HEK293 (cell line): ENCODE results near the gene CORO1C.

ENCODE experiments used
- CTCF ChIA-PET: fragments of 350-600 bp; formaldehyde crosslinking; extraction: SDS; loops from one replicate; lab custom pipeline; 2021; ENCODE audit warnings: antibody characterized with exemption; lab: Yijun Ruan, JAX
- POLR2A ChIA-PET: fragments of 300-600 bp; formaldehyde crosslinking; extraction: SDS; loops from one replicate; lab custom pipeline; 2020; ENCODE audit warnings: antibody characterized with exemption, inconsistent platforms; lab: Yijun Ruan, JAX
- H3K27ac ChIP-seq: fragments of 200-500 bp; sonication (Bioruptor generic); 2 replicates; pipeline ENCODE4 v1.5.1; 2014; ENCODE audit warnings: low read depth, low read length, control low read depth, inconsistent platforms; ENCODE audit errors: extremely low read depth
- H3K36me3 ChIP-seq, 2 experiments: fragments of 200-500 bp in 1 of 2; sonication (Bioruptor generic) in 1 of 2; 1 replicate in 1 of 2; 2 replicates in 1 of 2; pipeline ENCODE4 v1.5.1; 2014 to 2017; ENCODE audit warnings: inconsistent platforms in 2 of 2, low read length in 2 of 2; ENCODE audit not compliant: control insufficient read depth in 2 of 2, insufficient read depth in 1 of 2
- H3K4me1 ChIP-seq: fragments of 200-500 bp; sonication (Bioruptor generic); 2 replicates; pipeline ENCODE4 v1.5.1; 2014; ENCODE audit warnings: mild to moderate bottlenecking, low read length, inconsistent platforms; ENCODE audit not compliant: control insufficient read depth, insufficient read depth
- H3K4me3 ChIP-seq: 2 replicates; pipeline ENCODE4 v1.5.1; 2011; ENCODE audit warnings: low read depth, mild to moderate bottlenecking, control low read depth, low read length, moderate library complexity
- H3K9me3 ChIP-seq: fragments of 200-500 bp; sonication (Bioruptor generic); 2 replicates; pipeline ENCODE4 v1.5.1; 2014; ENCODE audit warnings: low read depth, low read length, inconsistent platforms; ENCODE audit not compliant: control insufficient read depth, insufficient read depth
- GFI1B ChIP-seq: fragments of 450-650 bp; formaldehyde crosslinking; IDR thresholded peaks from 2 replicates; pipeline ENCODE4 v1.5.1; 2016; ENCODE audit warnings: missing biosample characterization, missing genetic modification characterization
- GLIS2 ChIP-seq: fragments of 450-650 bp; formaldehyde crosslinking; IDR thresholded peaks from 2 replicates; pipeline ENCODE4 v1.5.1; 2016; ENCODE audit warnings: missing biosample characterization, missing genetic modification characterization
- KLF9 ChIP-seq: fragments of 450-650 bp; formaldehyde crosslinking; IDR thresholded peaks from 2 replicates; pipeline ENCODE4 v1.5.1; 2016; ENCODE audit warnings: missing biosample characterization, missing genetic modification characterization, low read depth
- PRDM1 ChIP-seq: fragments of 450-650 bp; formaldehyde crosslinking; IDR thresholded peaks from 2 replicates; pipeline ENCODE4; 2016; ENCODE audit warnings: missing biosample characterization, missing genetic modification characterization
- ZBTB17 ChIP-seq: fragments of 450-650 bp; formaldehyde crosslinking; IDR thresholded peaks from 2 replicates; pipeline ENCODE4 v1.5.1; 2016; ENCODE audit warnings: missing biosample characterization, missing genetic modification characterization
- ZEB2 ChIP-seq: fragments of 450-650 bp; formaldehyde crosslinking; IDR thresholded peaks from 2 replicates; pipeline ENCODE4 v1.5.1; 2016; ENCODE audit warnings: missing biosample characterization, missing genetic modification characterization
- ZIC2 ChIP-seq: fragments of 450-650 bp; formaldehyde crosslinking; IDR thresholded peaks from 2 replicates; pipeline ENCODE4 v1.5.1; 2016; ENCODE audit warnings: missing biosample characterization, missing genetic modification characterization
- ZNF23 ChIP-seq: fragments of 450-650 bp; formaldehyde crosslinking; IDR thresholded peaks from 2 replicates; pipeline ENCODE4 v1.5.1; 2016; ENCODE audit warnings: missing biosample characterization, missing genetic modification characterization, borderline replicate concordance
- ZNF248 ChIP-seq: fragments of 450-650 bp; formaldehyde crosslinking; IDR thresholded peaks from 2 replicates; pipeline ENCODE4 v1.5.1; 2017; ENCODE audit warnings: missing biosample characterization, missing genetic modification characterization
- ZNF544 ChIP-seq: fragments of 450-650 bp; formaldehyde crosslinking; IDR thresholded peaks from 2 replicates; pipeline ENCODE4 v1.5.0; 2017; ENCODE audit warnings: missing biosample characterization, missing genetic modification characterization
- ZNF585B ChIP-seq: fragments of 450-650 bp; formaldehyde crosslinking; IDR thresholded peaks from 2 replicates; pipeline ENCODE4 v1.5.1; 2016; ENCODE audit warnings: missing biosample characterization, missing genetic modification characterization
- ZNF600 ChIP-seq: fragments of 450-650 bp; formaldehyde crosslinking; IDR thresholded peaks from 2 replicates; pipeline ENCODE4 v1.5.1; 2016; ENCODE audit warnings: missing biosample characterization, missing genetic modification characterization
- ZNF610 ChIP-seq: fragments of 450-650 bp; formaldehyde crosslinking; IDR thresholded peaks from 2 replicates; pipeline ENCODE4 v1.5.1; 2016; ENCODE audit warnings: missing biosample characterization, missing genetic modification characterization, borderline replicate concordance
- ZNF776 ChIP-seq: fragments of 450-650 bp; formaldehyde crosslinking; IDR thresholded peaks from 2 replicates; pipeline ENCODE4 v1.5.0; 2017; ENCODE audit warnings: missing biosample characterization, missing genetic modification characterization, borderline replicate concordance
- ZSCAN16 ChIP-seq: fragments of 450-650 bp; formaldehyde crosslinking; IDR thresholded peaks from 2 replicates; pipeline ENCODE4 v1.5.1; 2016; ENCODE audit warnings: missing biosample characterization, missing genetic modification characterization
- TF ChIP-seq, protein P1 (sequence below): fragments of 450-650 bp; formaldehyde crosslinking; IDR thresholded peaks from 2 replicates; pipeline ENCODE4 v1.5.1; 2016; ENCODE audit warnings: missing biosample characterization, missing genetic modification characterization, borderline replicate concordance
- TF ChIP-seq, protein P2 (sequence below): fragments of 450-650 bp; formaldehyde crosslinking; IDR thresholded peaks from 2 replicates; pipeline ENCODE4 v1.5.1; 2017; ENCODE audit warnings: missing biosample characterization, missing genetic modification characterization
- TF ChIP-seq, protein P3 (sequence below): fragments of 450-650 bp; formaldehyde crosslinking; IDR thresholded peaks from 2 replicates; pipeline ENCODE4 v1.5.1; 2017; ENCODE audit warnings: missing biosample characterization, missing genetic modification characterization
- TF ChIP-seq, protein P4 (sequence below): fragments of 450-650 bp; formaldehyde crosslinking; IDR thresholded peaks from 2 replicates; pipeline ENCODE4; 2016; ENCODE audit warnings: missing biosample characterization, missing genetic modification characterization
- TF ChIP-seq, protein P5 (sequence below): fragments of 450-650 bp; formaldehyde crosslinking; IDR thresholded peaks from 2 replicates; pipeline ENCODE4 v1.5.1; 2016; ENCODE audit warnings: missing biosample characterization, missing genetic modification characterization
- TF ChIP-seq, protein P6 (sequence below): fragments of 450-650 bp; formaldehyde crosslinking; IDR thresholded peaks from 2 replicates; pipeline ENCODE4 v1.5.1; 2016; ENCODE audit warnings: missing biosample characterization, missing genetic modification characterization
- TF ChIP-seq, protein P7 (sequence below): fragments of 450-650 bp; formaldehyde crosslinking; IDR thresholded peaks from 2 replicates; pipeline ENCODE4 v1.5.1; 2016; ENCODE audit warnings: missing biosample characterization, missing genetic modification characterization

CORO1C gene

DNA sequence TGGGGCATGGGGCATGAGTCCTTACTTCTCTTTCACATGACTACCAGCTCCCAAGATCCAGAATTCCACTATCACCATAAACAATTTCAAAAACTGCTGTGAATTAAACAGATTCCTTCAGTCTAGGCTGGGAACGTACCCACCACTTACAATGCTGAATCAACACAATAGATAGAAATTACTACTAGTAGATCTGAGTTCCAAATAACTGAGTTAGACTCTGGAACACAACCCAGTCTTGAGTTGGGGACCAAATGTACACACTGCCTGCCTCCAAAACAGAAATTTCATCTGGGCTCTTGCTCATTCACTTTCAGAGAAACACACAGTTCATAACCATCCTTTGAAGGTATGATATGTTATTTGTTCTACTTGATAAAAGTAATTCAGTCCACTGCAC is 8.9 kb downstream of the CORO1C start:
- Histone ChIP-seq H3K4me1 (peaks cover 39% of the 10 kb centered on the region), H3K4me3 (no peak overlapping the region)
- POLR2A ChIA-PET = interaction anchor here (1.0 to 1.2 kb wide), 2 partner anchors 8 to 32 kb away, joined by 3 read pairs; no protein-coding TSS in a partner anchor

DNA sequence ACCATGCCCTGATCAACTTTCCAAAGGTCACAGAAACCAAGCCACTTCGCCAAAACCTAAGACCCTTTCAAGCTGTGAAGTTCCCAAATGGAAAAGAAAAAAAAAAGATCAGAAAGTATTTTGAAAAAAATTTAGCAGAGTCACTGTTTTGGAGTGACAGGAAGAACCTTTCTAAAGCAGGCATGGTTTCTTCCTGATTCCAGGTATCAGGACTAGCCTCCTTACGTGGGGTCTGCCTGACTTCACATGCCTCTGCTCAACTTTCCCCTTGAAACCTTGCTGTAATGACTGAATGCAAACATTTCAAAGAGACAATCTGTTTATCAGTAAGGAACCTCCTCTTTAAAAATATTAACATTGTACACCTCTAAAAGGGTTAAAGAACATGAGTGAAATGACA is 9.5 kb downstream of the CORO1C start:
- Histone ChIP-seq H3K4me1 (peaks cover 36% of the 10 kb centered on the region), H3K27ac (no peak overlapping the region), H3K36me3 (no peaks in the 10 kb centered on the region), H3K9me3 (no peaks in the 10 kb centered on the region), H3K4me3 (no peak overlapping the region)
- CTCF ChIA-PET = interaction anchor here (1.1 to 1.7 kb wide), 3 partner anchors 8 to 83 kb away, joined by 4 to 5 read pairs (median 4); no protein-coding TSS in a partner anchor
- POLR2A ChIA-PET = interaction anchor here (0.8 to 1.2 kb wide), 2 partner anchors 8 kb away, joined by 3 read pairs; no protein-coding TSS in a partner anchor
- TF ChIP-seq, protein P1, sequence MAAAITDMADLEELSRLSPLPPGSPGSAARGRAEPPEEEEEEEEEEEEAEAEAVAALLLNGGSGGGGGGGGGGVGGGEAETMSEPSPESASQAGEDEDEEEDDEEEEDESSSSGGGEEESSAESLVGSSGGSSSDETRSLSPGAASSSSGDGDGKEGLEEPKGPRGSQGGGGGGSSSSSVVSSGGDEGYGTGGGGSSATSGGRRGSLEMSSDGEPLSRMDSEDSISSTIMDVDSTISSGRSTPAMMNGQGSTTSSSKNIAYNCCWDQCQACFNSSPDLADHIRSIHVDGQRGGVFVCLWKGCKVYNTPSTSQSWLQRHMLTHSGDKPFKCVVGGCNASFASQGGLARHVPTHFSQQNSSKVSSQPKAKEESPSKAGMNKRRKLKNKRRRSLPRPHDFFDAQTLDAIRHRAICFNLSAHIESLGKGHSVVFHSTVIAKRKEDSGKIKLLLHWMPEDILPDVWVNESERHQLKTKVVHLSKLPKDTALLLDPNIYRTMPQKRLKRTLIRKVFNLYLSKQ (tag by site-specific recombination) = no peak
- TF ChIP-seq, protein P2, sequence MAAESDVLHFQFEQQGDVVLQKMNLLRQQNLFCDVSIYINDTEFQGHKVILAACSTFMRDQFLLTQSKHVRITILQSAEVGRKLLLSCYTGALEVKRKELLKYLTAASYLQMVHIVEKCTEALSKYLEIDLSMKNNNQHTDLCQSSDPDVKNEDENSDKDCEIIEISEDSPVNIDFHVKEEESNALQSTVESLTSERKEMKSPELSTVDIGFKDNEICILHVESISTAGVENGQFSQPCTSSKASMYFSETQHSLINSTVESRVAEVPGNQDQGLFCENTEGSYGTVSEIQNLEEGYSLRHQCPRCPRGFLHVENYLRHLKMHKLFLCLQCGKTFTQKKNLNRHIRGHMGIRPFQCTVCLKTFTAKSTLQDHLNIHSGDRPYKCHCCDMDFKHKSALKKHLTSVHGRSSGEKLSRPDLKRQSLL (tag by site-specific recombination) = no peak
- TF ChIP-seq ZNF23 (tag by site-specific recombination) = no peak
- no peak for TF ChIP-seq ZNF610 (tag by site-specific recombination)
- no peak for TF ChIP-seq ZNF248 (tag by site-specific recombination)
- no peak for TF ChIP-seq GFI1B (tag by site-specific recombination)
- TF ChIP-seq, protein P3, sequence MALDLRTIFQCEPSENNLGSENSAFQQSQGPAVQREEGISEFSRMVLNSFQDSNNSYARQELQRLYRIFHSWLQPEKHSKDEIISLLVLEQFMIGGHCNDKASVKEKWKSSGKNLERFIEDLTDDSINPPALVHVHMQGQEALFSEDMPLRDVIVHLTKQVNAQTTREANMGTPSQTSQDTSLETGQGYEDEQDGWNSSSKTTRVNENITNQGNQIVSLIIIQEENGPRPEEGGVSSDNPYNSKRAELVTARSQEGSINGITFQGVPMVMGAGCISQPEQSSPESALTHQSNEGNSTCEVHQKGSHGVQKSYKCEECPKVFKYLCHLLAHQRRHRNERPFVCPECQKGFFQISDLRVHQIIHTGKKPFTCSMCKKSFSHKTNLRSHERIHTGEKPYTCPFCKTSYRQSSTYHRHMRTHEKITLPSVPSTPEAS (tag by site-specific recombination) = no peak
- no peak for TF ChIP-seq KLF9 (tag by site-specific recombination)
- TF ChIP-seq ZSCAN16 = no peak
- TF ChIP-seq ZNF776 = no peak
- TF ChIP-seq ZIC2 = no peak
- no peak for TF ChIP-seq ZNF585B (tag by site-specific recombination)
- no peak for TF ChIP-seq ZNF544 (tag by site-specific recombination)

More for the DNA sequence above, 8.9 kb downstream of the CORO1C start:
- Histone ChIP-seq H3K36me3 (no peaks in the 10 kb centered on the region), H3K9me3 (no peaks in the 10 kb centered on the region), H3K27ac (no peak overlapping the region)
- TF ChIP-seq ZEB2 = no peak
- CTCF ChIA-PET = interaction anchor here (1.4 to 1.7 kb wide), 3 partner anchors 8 to 82 kb away, joined by 4 to 5 read pairs (median 4); no protein-coding TSS in a partner anchor

DNA sequence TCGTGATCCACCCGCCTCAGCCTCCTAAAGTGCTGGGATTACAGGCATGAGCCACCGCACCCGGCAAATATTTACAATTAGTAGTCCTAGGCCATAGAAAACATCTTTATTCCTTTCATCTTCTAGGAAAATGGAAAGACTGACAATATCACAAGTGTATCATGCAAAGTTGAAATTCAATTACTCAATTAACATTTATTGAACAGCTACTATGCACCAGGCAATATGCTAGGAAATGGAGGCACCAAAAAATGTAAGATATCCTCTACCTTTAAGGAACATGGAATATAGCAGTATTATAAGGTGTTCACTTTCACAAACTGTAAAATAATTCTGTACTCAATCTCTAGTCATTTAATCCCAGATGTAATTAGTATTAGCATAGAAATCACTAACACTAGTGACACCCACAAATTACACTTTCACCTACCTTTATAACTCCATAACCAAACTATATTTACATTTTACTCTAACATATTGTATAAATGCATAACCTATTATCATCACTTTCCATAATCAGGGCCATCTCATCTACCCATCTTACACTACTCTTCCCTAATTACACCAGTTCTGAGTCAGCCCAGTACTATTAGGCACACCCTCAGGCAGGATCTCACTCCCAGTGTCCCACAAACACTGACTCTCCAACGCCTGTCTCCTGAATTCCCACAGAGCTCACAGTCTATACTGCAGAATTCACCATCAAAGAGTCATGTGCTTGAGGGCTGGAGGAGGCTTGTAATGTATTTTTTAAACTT is 10.4 kb downstream of the CORO1C start:
- Histone ChIP-seq H3K4me1 (peaks cover 33% of the 10 kb centered on the region), H3K27ac (no peak overlapping the region), H3K36me3 (no peaks in the 10 kb centered on the region), H3K9me3 (no peaks in the 10 kb centered on the region), H3K4me3 (no peak overlapping the region)
- ChIA-PET POLR2A (interaction anchor here (0.8 kb wide), 1 partner anchor 9 kb away, joined by 3 read pairs; no protein-coding TSS in a partner anchor), CTCF (interaction anchor here (0.7 to 1.7 kb wide), 5 partner anchors 9 to 83 kb away, joined by 3 to 5 read pairs (median 4); no protein-coding TSS in a partner anchor)
- TF ChIP-seq GLIS2 (tag by site-specific recombination) (no peak), ZNF585B (tag by site-specific recombination) (no peak), ZBTB17 (no peak), ZNF600 (tag by site-specific recombination) (peak; percentile 61), PRDM1 (peak; percentile 76)
- TF ChIP-seq, protein P4, sequence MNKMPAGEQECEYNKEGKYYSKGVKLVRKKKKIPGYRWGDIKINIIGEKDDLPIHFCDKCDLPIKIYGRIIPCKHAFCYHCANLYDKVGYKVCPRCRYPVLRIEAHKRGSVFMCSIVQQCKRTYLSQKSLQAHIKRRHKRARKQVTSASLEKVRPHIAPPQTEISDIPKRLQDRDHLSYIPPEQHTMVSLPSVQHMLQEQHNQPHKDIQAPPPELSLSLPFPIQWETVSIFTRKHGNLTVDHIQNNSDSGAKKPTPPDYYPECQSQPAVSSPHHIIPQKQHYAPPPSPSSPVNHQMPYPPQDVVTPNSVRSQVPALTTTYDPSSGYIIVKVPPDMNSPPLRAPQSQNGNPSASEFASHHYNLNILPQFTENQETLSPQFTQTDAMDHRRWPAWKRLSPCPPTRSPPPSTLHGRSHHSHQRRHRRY (tag by site-specific recombination) = no peak
- TF ChIP-seq, protein P5, sequence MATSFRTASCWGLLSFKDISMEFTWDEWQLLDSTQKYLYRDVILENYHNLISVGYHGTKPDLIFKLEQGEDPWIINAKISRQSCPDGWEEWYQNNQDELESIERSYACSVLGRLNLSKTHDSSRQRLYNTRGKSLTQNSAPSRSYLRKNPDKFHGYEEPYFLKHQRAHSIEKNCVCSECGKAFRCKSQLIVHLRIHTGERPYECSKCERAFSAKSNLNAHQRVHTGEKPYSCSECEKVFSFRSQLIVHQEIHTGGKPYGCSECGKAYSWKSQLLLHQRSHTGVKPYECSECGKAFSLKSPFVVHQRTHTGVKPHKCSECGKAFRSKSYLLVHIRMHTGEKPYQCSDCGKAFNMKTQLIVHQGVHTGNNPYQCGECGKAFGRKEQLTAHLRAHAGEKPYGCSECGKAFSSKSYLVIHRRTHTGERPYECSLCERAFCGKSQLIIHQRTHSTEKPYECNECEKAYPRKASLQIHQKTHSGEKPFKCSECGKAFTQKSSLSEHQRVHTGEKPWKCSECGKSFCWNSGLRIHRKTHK (tag by site-specific recombination) = no peak
- TF ChIP-seq, protein P6, sequence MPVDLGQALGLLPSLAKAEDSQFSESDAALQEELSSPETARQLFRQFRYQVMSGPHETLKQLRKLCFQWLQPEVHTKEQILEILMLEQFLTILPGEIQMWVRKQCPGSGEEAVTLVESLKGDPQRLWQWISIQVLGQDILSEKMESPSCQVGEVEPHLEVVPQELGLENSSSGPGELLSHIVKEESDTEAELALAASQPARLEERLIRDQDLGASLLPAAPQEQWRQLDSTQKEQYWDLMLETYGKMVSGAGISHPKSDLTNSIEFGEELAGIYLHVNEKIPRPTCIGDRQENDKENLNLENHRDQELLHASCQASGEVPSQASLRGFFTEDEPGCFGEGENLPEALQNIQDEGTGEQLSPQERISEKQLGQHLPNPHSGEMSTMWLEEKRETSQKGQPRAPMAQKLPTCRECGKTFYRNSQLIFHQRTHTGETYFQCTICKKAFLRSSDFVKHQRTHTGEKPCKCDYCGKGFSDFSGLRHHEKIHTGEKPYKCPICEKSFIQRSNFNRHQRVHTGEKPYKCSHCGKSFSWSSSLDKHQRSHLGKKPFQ (tag by site-specific recombination) = no peak
- TF ChIP-seq, protein P7, sequence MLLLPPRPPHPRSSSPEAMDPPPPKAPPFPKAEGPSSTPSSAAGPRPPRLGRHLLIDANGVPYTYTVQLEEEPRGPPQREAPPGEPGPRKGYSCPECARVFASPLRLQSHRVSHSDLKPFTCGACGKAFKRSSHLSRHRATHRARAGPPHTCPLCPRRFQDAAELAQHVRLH (tag by site-specific recombination) = no peak
